ENCODE measurements around the gene CHN1.

Gene CHN1

GRCh38 chr2:174996622-174997021 is 8.6 kb downstream of the CHN1 start:
- Histone ChIP-seq H3K36me3 (ENCODE audit: insufficient read depth, low read length) (no peaks in the 10 kb centered on the region), H3K9me3 (ENCODE audit: low read length) (no peaks in the 10 kb centered on the region), H3K27me3 (ENCODE audit: control insufficient read depth in 1 of 2, insufficient read depth in 2 of 2, low read length in 2 of 2) (no peaks in the 10 kb centered on the region), H3K4me3 (ENCODE audit: low read depth in 1 of 2, low read length in 2 of 2) (no peak overlapping the region), H3K27ac (ENCODE audit: low read depth, low read length) (no peak overlapping the region), H3K9ac (ENCODE audit: low read length) (no peak overlapping the region), H3K4me1 (ENCODE audit: insufficient read depth, low read length) (no peaks in the 10 kb centered on the region)

- no peak overlapping the region for H3K4me3 ChIP-seq (ENCODE audit: low read depth in 1 of 2, low read length in 2 of 2)
- no peaks in the 10 kb centered on the region for H3K4me1 ChIP-seq (ENCODE audit: insufficient read depth, low read length)
- H3K36me3 ChIP-seq (ENCODE audit: insufficient read depth, low read length): no peaks in the 10 kb centered on the region
- H3K27ac ChIP-seq (ENCODE audit: low read depth, low read length): no peak overlapping the region
- no peak overlapping the region for H3K9ac ChIP-seq (ENCODE audit: low read length)
- H3K27me3 ChIP-seq (ENCODE audit: control insufficient read depth in 1 of 2, insufficient read depth in 2 of 2, low read length in 2 of 2): no peaks in the 10 kb centered on the region
- H3K9me3 ChIP-seq (ENCODE audit: low read length): no peaks in the 10 kb centered on the region
These were observed 10.8 kb downstream of the CHN1 start for GRCh38 chr2:174994381-174994780.

GRCh38 chr2:174992886-174993285 is 12.3 kb downstream of the CHN1 start:
- Histone ChIP-seq H3K4me1 (ENCODE audit: insufficient read depth, low read length) (no peaks in the 10 kb centered on the region), H3K4me3 (ENCODE audit: low read depth in 1 of 2, low read length in 2 of 2) (no peak overlapping the region), H3K36me3 (ENCODE audit: insufficient read depth, low read length) (no peaks in the 10 kb centered on the region), H3K27ac (ENCODE audit: low read depth, low read length) (no peak overlapping the region), H3K9ac (ENCODE audit: low read length) (no peak overlapping the region), H3K9me3 (ENCODE audit: low read length) (no peaks in the 10 kb centered on the region), H3K27me3 (ENCODE audit: control insufficient read depth in 1 of 2, insufficient read depth in 2 of 2, low read length in 2 of 2) (no peaks in the 10 kb centered on the region)

GRCh38 chr2:174985614-174986013 is 19.6 kb downstream of the CHN1 start:
- Histone ChIP-seq H3K27ac (ENCODE audit: low read depth, low read length) (no peak overlapping the region), H3K4me1 (ENCODE audit: insufficient read depth, low read length) (no peaks in the 10 kb centered on the region), H3K4me3 (ENCODE audit: low read depth in 1 of 2, low read length in 2 of 2) (no peak overlapping the region), H3K27me3 (ENCODE audit: control insufficient read depth in 1 of 2, insufficient read depth in 2 of 2, low read length in 2 of 2) (no peaks in the 10 kb centered on the region), H3K36me3 (ENCODE audit: insufficient read depth, low read length) (no peaks in the 10 kb centered on the region), H3K9me3 (ENCODE audit: low read length) (no peaks in the 10 kb centered on the region), H3K9ac (ENCODE audit: low read length) (no peak overlapping the region)

GRCh38 chr2:174984561-174984960 is 20.6 kb downstream of the CHN1 start:
- Histone ChIP-seq H3K4me3 (ENCODE audit: low read depth in 1 of 2, low read length in 2 of 2) (no peak overlapping the region), H3K4me1 (ENCODE audit: insufficient read depth, low read length) (no peaks in the 10 kb centered on the region), H3K36me3 (ENCODE audit: insufficient read depth, low read length) (no peaks in the 10 kb centered on the region), H3K27ac (ENCODE audit: low read depth, low read length) (no peak overlapping the region), H3K27me3 (ENCODE audit: control insufficient read depth in 1 of 2, insufficient read depth in 2 of 2, low read length in 2 of 2) (no peaks in the 10 kb centered on the region), H3K9me3 (ENCODE audit: low read length) (no peaks in the 10 kb centered on the region), H3K9ac (ENCODE audit: low read length) (no peak overlapping the region)

DNA sequence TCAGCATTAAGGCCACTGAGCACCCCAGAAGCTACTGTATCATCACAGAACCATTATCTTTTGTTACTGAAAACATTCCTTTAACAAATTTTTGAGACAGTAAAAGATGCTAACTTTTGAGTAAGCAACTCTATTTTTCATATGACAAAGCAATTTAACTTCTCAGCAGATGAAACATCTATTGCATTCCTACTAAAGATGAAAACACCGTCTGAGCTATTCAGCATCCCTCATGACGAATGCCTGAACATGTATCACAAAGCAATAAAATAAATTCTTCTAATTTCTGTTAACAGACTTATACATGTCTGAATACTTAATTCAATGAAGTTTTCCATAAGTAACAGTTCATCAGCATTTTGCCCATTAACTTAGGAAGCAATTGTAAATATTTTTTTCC is 23.9 kb downstream of the CHN1 start:
- Histone ChIP-seq H3K36me3 (ENCODE audit: insufficient read depth, low read length) (no peaks in the 10 kb centered on the region), H3K27ac (ENCODE audit: low read depth, low read length) (no peak overlapping the region), H3K27me3 (ENCODE audit: control insufficient read depth in 1 of 2, insufficient read depth in 2 of 2, low read length in 2 of 2) (no peaks in the 10 kb centered on the region), H3K4me3 (ENCODE audit: low read depth in 1 of 2, low read length in 2 of 2) (no peak overlapping the region), H3K9ac (ENCODE audit: low read length) (no peak overlapping the region), H3K4me1 (ENCODE audit: insufficient read depth, low read length) (no peaks in the 10 kb centered on the region), H3K9me3 (ENCODE audit: low read length) (no peaks in the 10 kb centered on the region)

- H3K4me3 ChIP-seq (ENCODE audit: low read depth in 1 of 2, low read length in 2 of 2): no peak overlapping the region
- no peaks in the 10 kb centered on the region for H3K4me1 ChIP-seq (ENCODE audit: insufficient read depth, low read length)
- no peaks in the 10 kb centered on the region for H3K27me3 ChIP-seq (ENCODE audit: control insufficient read depth in 1 of 2, insufficient read depth in 2 of 2, low read length in 2 of 2)
- no peak overlapping the region for H3K9ac ChIP-seq (ENCODE audit: low read length)
- H3K27ac ChIP-seq (ENCODE audit: low read depth, low read length): no peak overlapping the region
- H3K9me3 ChIP-seq (ENCODE audit: low read length): no peaks in the 10 kb centered on the region
- no peaks in the 10 kb centered on the region for H3K36me3 ChIP-seq (ENCODE audit: insufficient read depth, low read length)
These were observed 25.2 kb downstream of the CHN1 start for GRCh38 chr2:174979996-174980395.

DNA sequence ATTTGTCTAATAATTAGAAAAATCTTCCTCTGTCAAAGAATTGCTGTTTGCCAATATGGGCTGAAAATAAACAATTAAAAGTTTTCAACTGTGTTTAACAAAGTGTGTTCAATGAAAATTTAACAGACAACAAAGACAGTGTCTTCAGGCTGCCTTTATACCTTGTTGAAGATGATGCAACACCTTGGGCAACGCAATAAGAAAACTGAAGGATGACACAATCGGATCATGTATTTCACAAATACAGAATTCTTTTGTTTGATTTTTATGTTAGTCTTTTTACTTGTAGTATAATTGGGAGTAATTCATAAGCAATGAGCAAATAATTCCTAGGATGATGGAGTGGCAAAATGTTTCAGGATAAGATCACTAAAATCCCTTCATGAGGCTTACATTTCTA is 27.8 kb downstream of the CHN1 start:
- Histone ChIP-seq H3K9ac (ENCODE audit: low read length) (no peak overlapping the region), H3K9me3 (ENCODE audit: low read length) (no peaks in the 10 kb centered on the region), H3K27me3 (ENCODE audit: control insufficient read depth in 1 of 2, insufficient read depth in 2 of 2, low read length in 2 of 2) (no peaks in the 10 kb centered on the region), H3K36me3 (ENCODE audit: insufficient read depth, low read length) (no peaks in the 10 kb centered on the region), H3K4me1 (ENCODE audit: insufficient read depth, low read length) (peaks cover 2% of the 10 kb centered on the region), H3K4me3 (ENCODE audit: low read depth in 1 of 2, low read length in 2 of 2) (no peak overlapping the region), H3K27ac (ENCODE audit: low read depth, low read length) (no peak overlapping the region)

- no peak overlapping the region for H3K9ac ChIP-seq (ENCODE audit: low read length)
- no peaks in the 10 kb centered on the region for H3K27me3 ChIP-seq (ENCODE audit: control insufficient read depth in 1 of 2, insufficient read depth in 2 of 2, low read length in 2 of 2)
- no peaks in the 10 kb centered on the region for H3K9me3 ChIP-seq (ENCODE audit: low read length)
- no peak overlapping the region for H3K27ac ChIP-seq (ENCODE audit: low read depth, low read length)
- H3K4me1 ChIP-seq (ENCODE audit: insufficient read depth, low read length): peaks cover 10% of the 10 kb centered on the region
- no peaks in the 10 kb centered on the region for H3K36me3 ChIP-seq (ENCODE audit: insufficient read depth, low read length)
- H3K4me3 ChIP-seq (ENCODE audit: low read depth in 1 of 2, low read length in 2 of 2): no peak overlapping the region
These were observed 31.1 kb downstream of the CHN1 start for GRCh38 chr2:174974131-174974530.

GRCh38 chr2:174972924-174973323 is 32.3 kb downstream of the CHN1 start:
- Histone ChIP-seq H3K4me3 (ENCODE audit: low read depth in 1 of 2, low read length in 2 of 2) (no peak overlapping the region), H3K36me3 (ENCODE audit: insufficient read depth, low read length) (no peaks in the 10 kb centered on the region), H3K4me1 (ENCODE audit: insufficient read depth, low read length) (peaks cover 17% of the 10 kb centered on the region), H3K27ac (ENCODE audit: low read depth, low read length) (no peak overlapping the region), H3K27me3 (ENCODE audit: control insufficient read depth in 1 of 2, insufficient read depth in 2 of 2, low read length in 2 of 2) (no peaks in the 10 kb centered on the region), H3K9ac (ENCODE audit: low read length) (no peak overlapping the region), H3K9me3 (ENCODE audit: low read length) (no peaks in the 10 kb centered on the region)

- no peaks in the 10 kb centered on the region for H3K27me3 ChIP-seq (ENCODE audit: control insufficient read depth in 1 of 2, insufficient read depth in 2 of 2, low read length in 2 of 2)
These were observed 33.1 kb downstream of the CHN1 start for GRCh38 chr2:174971868-174972781.

DNA sequence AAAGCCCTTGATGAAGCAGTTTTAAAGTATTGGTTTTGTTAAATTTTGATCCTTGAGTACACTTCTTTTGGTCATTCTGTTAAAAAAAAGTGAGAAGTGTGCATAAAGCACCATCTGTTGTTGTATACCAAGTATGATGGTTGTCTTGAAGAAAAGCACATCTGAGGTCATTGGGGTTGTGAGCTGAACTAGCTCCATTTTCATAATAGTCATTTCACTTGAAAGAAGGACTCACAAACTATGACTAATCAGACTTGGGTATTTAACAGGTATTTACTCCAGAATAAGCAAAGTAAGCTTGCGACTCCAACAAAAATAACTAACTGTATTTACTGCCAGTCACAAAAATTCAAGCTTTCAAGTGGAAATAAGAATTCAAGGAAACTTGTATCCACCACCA is 35.1 kb downstream of the CHN1 start:
- no peaks in the 10 kb centered on the region for H3K27me3 ChIP-seq (ENCODE audit: control insufficient read depth in 1 of 2, insufficient read depth in 2 of 2, low read length in 2 of 2)
- no peak overlapping the region for H3K9ac ChIP-seq (ENCODE audit: low read length)
- no peak overlapping the region for H3K4me3 ChIP-seq (ENCODE audit: low read depth in 1 of 2, low read length in 2 of 2)
- H3K36me3 ChIP-seq (ENCODE audit: insufficient read depth, low read length): no peaks in the 10 kb centered on the region
- no peak overlapping the region for H3K27ac ChIP-seq (ENCODE audit: low read depth, low read length)
- H3K9me3 ChIP-seq (ENCODE audit: low read length): no peaks in the 10 kb centered on the region
- H3K4me1 ChIP-seq (ENCODE audit: insufficient read depth, low read length): peaks cover 22% of the 10 kb centered on the region

More at GRCh38 chr2:174971868-174972781, 33.1 kb downstream of the CHN1 start:
- Histone ChIP-seq H3K36me3 (ENCODE audit: insufficient read depth, low read length) (no peaks in the 10 kb centered on the region), H3K9ac (ENCODE audit: low read length) (no peak overlapping the region), H3K9me3 (ENCODE audit: low read length) (no peaks in the 10 kb centered on the region), H3K27ac (ENCODE audit: low read depth, low read length) (no peak overlapping the region), H3K4me1 (ENCODE audit: insufficient read depth, low read length) (peaks cover 22% of the 10 kb centered on the region), H3K4me3 (ENCODE audit: low read depth in 1 of 2, low read length in 2 of 2) (no peak overlapping the region)
